H1 (cell line): ENCODE measurements around the gene DNAJC11. TPM values are rescaled to one million over a fixed set of nuclear protein-coding genes. Genes with fewer than 3 reads are reported as not detected.

Experiments used
- CTCF ChIA-PET: fragments of 300-600 bp; sonication (Branson Sonifier 250); formaldehyde crosslinking; loops from one replicate; lab custom pipeline; 2021; ENCODE audit not compliant: partially characterized antibody; lab: Charles Lee
- POLR2A ChIA-PET: fragments of 300-600 bp; sonication (Branson Sonifier 250); formaldehyde crosslinking; loops from one replicate; lab custom pipeline; 2021; ENCODE audit warnings: inconsistent platforms; ENCODE audit not compliant: partially characterized antibody; lab: Charles Lee
- DNase-seq, 2 experiments: peaks; one replicate each; pipeline versions ENCODE4 v3.0.0 to v3.0.0-alpha.2; 2010 to 2022; ENCODE audit warnings: low spot score in 2 of 2, low read depth in 1 of 2, mixed read lengths in 1 of 2
- FAIRE-seq: peaks from 2 replicates; lab custom pipeline; 2011; peaks lifted over from hg19 to GRCh38; lab: Jason Lieb, UNC
- H2AFZ ChIP-seq: 2 replicates; pipeline ENCODE4 v1.8.1; 2012; ENCODE audit warnings: low read length, inconsistent platforms
- H2AK5ac ChIP-seq: 2 replicates; pipeline ENCODE4 v1.6.1; 2013; ENCODE audit warnings: low read depth, low read length
- H2BK120ac ChIP-seq: replicated peaks from 2 replicates; pipeline ENCODE3; 2013; ENCODE audit warnings: low read depth, low read length, inconsistent platforms
- H2BK12ac ChIP-seq: 2 replicates; pipeline ENCODE4 v1.6.1; 2013; ENCODE audit warnings: low read depth, low read length
- H2BK15ac ChIP-seq: 2 replicates; pipeline ENCODE4 v1.6.1; 2013; ENCODE audit warnings: low read length
- H2BK20ac ChIP-seq: 2 replicates; pipeline ENCODE4 v1.6.1; 2013; ENCODE audit warnings: low read length
- H2BK5ac ChIP-seq: 2 replicates; pipeline ENCODE4 v1.6.1; 2013; ENCODE audit warnings: low read depth, low read length
- H3K14ac ChIP-seq: 2 replicates; pipeline ENCODE4 v1.6.1; 2013; ENCODE audit warnings: inconsistent platforms; ENCODE audit not compliant: insufficient read length
- H3K18ac ChIP-seq: 2 replicates; pipeline ENCODE4 v1.6.1; 2013; ENCODE audit warnings: low read length; ENCODE audit errors: extremely low read depth
- H3K23ac ChIP-seq: 2 replicates; pipeline ENCODE4 v1.6.1; 2013; ENCODE audit warnings: inconsistent platforms; ENCODE audit not compliant: insufficient read length
- H3K23me2 ChIP-seq: 2 replicates; pipeline ENCODE4 v1.6.1; 2013; ENCODE audit warnings: low read depth, low read length
- H3K27ac ChIP-seq: 2 replicates; pipeline ENCODE4 v1.6.1; 2011; ENCODE audit warnings: low read depth, low read length, inconsistent platforms
- H3K27me3 ChIP-seq, 4 experiments: replicated peaks in 1 of 4; 1 replicate in 1 of 4; 2 replicates in 3 of 4; pipeline versions ENCODE4 v1.6.1 to v1.8.1; 2011 to 2013; ENCODE audit warnings: low read length in 3 of 4, mild to moderate bottlenecking in 3 of 4, inconsistent platforms in 2 of 4, mixed read lengths in 2 of 4, moderate library complexity in 1 of 4; ENCODE audit not compliant: control insufficient read depth in 3 of 4, insufficient read depth in 3 of 4; ENCODE audit errors: extremely low read depth in 1 of 4
- H3K36me3 ChIP-seq, 4 experiments: 2 replicates each; pipeline versions ENCODE4 v1.6.1 to v1.8.1; 2011 to 2013; ENCODE audit warnings: mild to moderate bottlenecking in 4 of 4, low read length in 3 of 4, moderate library complexity in 2 of 4, control low read depth in 1 of 4, inconsistent platforms in 1 of 4; ENCODE audit not compliant: insufficient read depth in 4 of 4, control insufficient read depth in 2 of 4
- H3K4ac ChIP-seq: replicated peaks from 2 replicates; pipeline ENCODE3; 2013; ENCODE audit warnings: low read length, low read depth, mixed read lengths, inconsistent platforms; ENCODE audit not compliant: insufficient read length
- H3K4me1 ChIP-seq, 4 experiments: replicated peaks in 1 of 4; 1 replicate in 1 of 4; 2 replicates in 3 of 4; pipeline versions ENCODE4 v1.6.1 to v1.8.1; 2011 to 2013; ENCODE audit warnings: low read length in 3 of 4, inconsistent platforms in 2 of 4, mixed read lengths in 1 of 4; ENCODE audit not compliant: insufficient read depth in 4 of 4, control insufficient read depth in 3 of 4
- H3K4me2 ChIP-seq, 2 experiments: 2 replicates each; pipeline versions ENCODE4 v1.6.1 to v1.8.1; 2011 to 2013; ENCODE audit warnings: low read depth in 2 of 2, low read length in 2 of 2, control low read depth in 1 of 2, inconsistent platforms in 1 of 2, mild to moderate bottlenecking in 1 of 2; ENCODE audit not compliant: insufficient read depth in 1 of 2
- H3K4me3 ChIP-seq, 4 experiments: fragments of 200-600, 300-600 bp in 1 of 4; sonication (generic), shearing (Covaris generic), sonication (Bioruptor Twin) in 1 of 4; 2 replicates each; pipeline versions ENCODE4 v1.5.1 to v1.8.1; 2011 to 2016; ENCODE audit warnings: low read length in 4 of 4, low read depth in 3 of 4, control low read depth in 2 of 4, inconsistent platforms in 2 of 4, mild to moderate bottlenecking in 2 of 4, mixed read lengths in 1 of 4, moderate library complexity in 1 of 4; ENCODE audit not compliant: insufficient read depth in 2 of 4; ENCODE audit errors: extremely low read depth in 1 of 4
- H3K56ac ChIP-seq: replicated peaks from 2 replicates; pipeline ENCODE3; 2013; ENCODE audit warnings: low read depth, mild to moderate bottlenecking, mixed read lengths, low read length, inconsistent platforms; ENCODE audit not compliant: insufficient read length
- H3K79me1 ChIP-seq: 2 replicates; pipeline ENCODE4 v1.6.1; 2013; ENCODE audit warnings: low read depth, low read length, control low read depth
- H3K79me2 ChIP-seq, 2 experiments: 2 replicates each; pipeline versions ENCODE4 v1.6.1 to v1.8.1; 2012 to 2013; ENCODE audit warnings: low read length in 2 of 2, mild to moderate bottlenecking in 2 of 2, inconsistent platforms in 1 of 2; ENCODE audit not compliant: insufficient read depth in 2 of 2, control insufficient read depth in 1 of 2
- H3K9ac ChIP-seq, 4 experiments: replicated peaks in 1 of 4; 1 replicate in 1 of 4; 2 replicates in 3 of 4; pipeline versions ENCODE4 v1.6.1 to v1.8.1; 2011 to 2013; ENCODE audit warnings: low read depth in 3 of 4, low read length in 3 of 4, control low read depth in 2 of 4, mild to moderate bottlenecking in 2 of 4, moderate library complexity in 2 of 4, inconsistent platforms in 1 of 4; ENCODE audit errors: extremely low read depth in 1 of 4
- H3K9me3 ChIP-seq, 2 experiments: 2 replicates each; pipeline versions ENCODE4 v1.6.1 to v1.8.1; 2012 to 2013; ENCODE audit warnings: mild to moderate bottlenecking in 2 of 2, moderate library complexity in 2 of 2, control low read depth in 1 of 2, inconsistent platforms in 1 of 2, low read depth in 1 of 2, low read length in 1 of 2, mixed read lengths in 1 of 2; ENCODE audit not compliant: insufficient read depth in 2 of 2
- H4K20me1 ChIP-seq, 2 experiments: replicated peaks in 1 of 2; 2 replicates each; pipeline versions ENCODE3 to v1.8.1; 2011 to 2013; ENCODE audit warnings: inconsistent platforms in 2 of 2, low read length in 2 of 2, mild to moderate bottlenecking in 1 of 2; ENCODE audit not compliant: insufficient read depth in 2 of 2, control insufficient read depth in 1 of 2
- H4K5ac ChIP-seq: 2 replicates; pipeline ENCODE4 v1.6.1; 2013; ENCODE audit warnings: low read length, low read depth, mixed read lengths, inconsistent platforms; ENCODE audit not compliant: insufficient read length
- H4K8ac ChIP-seq: 2 replicates; pipeline ENCODE4 v1.8.0; 2013; ENCODE audit warnings: mild to moderate bottlenecking, moderate library complexity, low read length, inconsistent platforms; ENCODE audit not compliant: insufficient read depth; ENCODE audit errors: extremely low read depth
- H4K91ac ChIP-seq: replicated peaks from 2 replicates; pipeline ENCODE3; 2013; ENCODE audit warnings: low read length, mixed read lengths, inconsistent platforms; ENCODE audit not compliant: insufficient read length
- NRF1 ChIP-seq: IDR thresholded peaks from 2 replicates; pipeline ENCODE4 v1.6.1; 2011; ENCODE audit warnings: mild to moderate bottlenecking, low read depth, low read length, improper control_type of control experiment
- POLR2A ChIP-seq, 2 experiments: IDR thresholded peaks; 1 replicate in 1 of 2; 2 replicates in 1 of 2; pipeline ENCODE4 v1.6.1; 2011; ENCODE audit warnings: low read depth in 2 of 2, low read length in 2 of 2, mild to moderate bottlenecking in 2 of 2; ENCODE audit errors: control extremely low read depth in 1 of 2
- WGBS, 2 experiments: shearing (Covaris generic) in 1 of 2; methylation state at CpG; one replicate each; pipeline versions ENCODE4 v1.1.6 to v1.1.7; 2013 to 2015; ENCODE audit warnings: low lambda C conversion rate in 2 of 2, mixed read lengths in 2 of 2, inconsistent platforms in 1 of 2, low coverage in 1 of 2, missing lambda C conversion rate in 1 of 2; ENCODE audit not compliant: insufficient replicate concordance in 2 of 2, insufficient coverage in 1 of 2, insufficient read length in 1 of 2; ENCODE audit errors: extremely low coverage in 1 of 2, missing lambda C conversion rate in 1 of 2; 5-methylcytosine and 5-hydroxymethylcytosine counted together
- polyA plus RNA-seq, 7 experiments: library from polyadenylated mRNA; depleted of rRNA in 3 of 7; stranded (reverse) in 5 of 7; unstranded in 2 of 7; fragments of >200 nt in 5 of 7; fragments of 200-250 nt in 2 of 7; gene quantifications; 1 replicate in 5 of 7; 2 replicates in 1 of 7; 4 replicates in 1 of 7; pipeline versions ENCODE4 v1.2.1 to v1.2.3, GENCODE V29; 2011 to 2013; ENCODE audit warnings: missing spikeins in 2 of 7, mixed read lengths in 2 of 7
- total RNA-seq: library from RNA; stranded (reverse); fragmentation: NEBNext Ultra II Directional; extraction: Animal tissue kit (Norgen Biotek cat#: 25700); gene quantifications from 2 replicates; pipeline ENCODE4 v1.2.1, GENCODE V29; 2021

The DNAJC11 gene
- total and polyA plus RNA-seq, 2 of the 8 experiments (the other 6 are each of a cell fraction or from before 2014, with no cell fraction given), result 43.9 to 90.9 TPM

- ChIA-PET POLR2A (interaction anchor here (0.6 to 2.3 kb wide), 11 partner anchors 8 to 507 kb away, joined by 3 to 6 read pairs (median 3); partner anchors contain the start of gene CAMTA1), CTCF (interaction anchor here (0.6 to 2.2 kb wide), 15 partner anchors 9 to 940 kb away, joined by 3 to 9 read pairs (median 3); no protein-coding TSS in a partner anchor)
- peak in 1 of 2 experiments; percentile 9; a peak in 1 of 3 replicates for TF ChIP-seq POLR2A (IDR thresholded peaks at IDR 0.05; ENCODE audit: control extremely low read depth in 1 of 2, low read depth in 2 of 2, low read length in 2 of 2)
- no peak for TF ChIP-seq NRF1
- Histone ChIP-seq H2BK5ac (peak overlapping the region; percentile 98), H3K79me2 (peaks cover 24 to 54% of the 10 kb centered on the region in 2 experiments), H2AFZ (no peak overlapping the region), H4K5ac (peak overlapping the region; percentile 1), H3K18ac (peak overlapping the region; percentile 99), H3K36me3 (peaks cover 0 to 4% (median 0%) of the 10 kb centered on the region in 4 experiments; a peak in 1 of 8 replicates), H3K4ac (peak overlapping the region; percentile 12), H3K27me3 (peaks cover 0 to 4% (median 1%) of the 10 kb centered on the region in 4 experiments; a peak in 3 of 7 replicates), H2BK20ac (no peak overlapping the region), H3K56ac (peak overlapping the region; percentile 49), H4K20me1 (peaks cover 0 to 8% of the 10 kb centered on the region in 2 experiments), H4K8ac (peak overlapping the region; percentile 100), H4K91ac (peak overlapping the region; percentile 86), H3K9me3 (no peaks in the 10 kb centered on the region), H3K14ac (no peak overlapping the region), H2BK15ac (no peak overlapping the region), H2AK5ac (peak overlapping the region; percentile 85; the same call in 1 of the 2 replicates), H3K9ac (peak overlapping the region; percentile 88 to 99 (median 98)), H3K27ac (peak overlapping the region; percentile 97), H3K4me2 (peak overlapping the region; percentile 79 to 87), H3K79me1 (peaks cover 3% of the 10 kb centered on the region; the same call in 1 of the 2 replicates), H2BK120ac (no peak overlapping the region), H3K23me2 (peaks cover 6% of the 10 kb centered on the region; the same call in 1 of the 2 replicates), H3K23ac (no peak overlapping the region), H3K4me3 (peak overlapping the region; percentile 71 to 98 (median 96)), H3K4me1 (peaks cover 0 to 7% (median 2%) of the 10 kb centered on the region in 4 experiments; a peak in 3 of 7 replicates), H2BK12ac (peak overlapping the region; percentile 95; the same call in 1 of the 2 replicates)
- WGBS, 2 experiments, result 7% methylated on average over 24 of the region's 24 CpGs; no CpG with 5 or more reads in 1 of the 2 experiments
- DNase-seq (no peak), FAIRE-seq (no peak)
Measured at GRCh38 chr1:6700853-6701436, 671 bp downstream of the DNAJC11 start.
